Tibial artery (tissue), 4 donors: ENCODE measurements around the gene CRK.

Source experiments
- DNase-seq, 2 donors: peaks; one replicate each; pipeline ENCODE4 v3.0.0-alpha.2; 2019
- H3K27ac ChIP-seq, 2 donors: fragments of 200-600 bp; sonication (generic) in 1 of 2; 1 replicate in 1 of 2; 2 replicates in 1 of 2; pipeline ENCODE4 v1.5.1; 2018 to 2019; ENCODE audit warnings: mild to moderate bottlenecking in 1 of 2
- H3K27me3 ChIP-seq, 2 donors: fragments of 200-600 bp; sonication (generic) in 1 of 2; one replicate each; pipeline versions ENCODE4 v1.5.1 to v1.6.0; 2016 to 2019
- H3K36me3 ChIP-seq, 3 donors: fragments of 200-600 bp; sonication (generic) in 2 of 3; one replicate each; pipeline ENCODE4 v1.5.1; 2016 to 2019; ENCODE audit warnings: mild to moderate bottlenecking in 2 of 3
- H3K4me1 ChIP-seq, 4 donors: fragments of 200-600 bp; sonication (generic) in 2 of 4; 1 replicate in 3 of 4; 2 replicates in 1 of 4; pipeline ENCODE4 v1.5.1; 2016 to 2019
- H3K4me3 ChIP-seq, 2 donors: fragments of 200-600 bp; sonication (generic) in 1 of 2; 1 replicate in 1 of 2; 2 replicates in 1 of 2; pipeline ENCODE4 v1.5.1; 2018 to 2019; ENCODE audit warnings: mild to moderate bottlenecking in 2 of 2
- H3K9me3 ChIP-seq, 3 donors: fragments of 200-600 bp; sonication (generic) in 1 of 3; one replicate each; pipeline ENCODE4 v1.5.1; 2016 to 2019
- CTCF ChIP-seq, 2 experiments: fragments of 200-600 bp in 1 of 2; fragments of 450-650 bp in 1 of 2; IDR thresholded peaks; one replicate each; pipeline ENCODE4 v1.5.1; 2017 to 2019; ENCODE audit warnings: antibody characterized with exemption in 2 of 2, mild to moderate bottlenecking in 1 of 2, moderate library complexity in 1 of 2
- intact Hi-C: fragments of 100-400 bp; cut with DNase I; formaldehyde crosslinking; loops from one replicate; pipeline ENCODE4 v1.15.0; 2023; ENCODE audit warnings: low total_unique reads

Gene CRK

GRCh38 chr17:1440921-1441320, 15.1 kb downstream of the CRK start:
- peaks cover 8 to 16% (median 14%) of the 10 kb centered on the region in 3 donors for H3K36me3 ChIP-seq
- no peak overlapping the region for H3K27ac ChIP-seq
- intact Hi-C loops: loop anchor here (10.0 kb wide), 1 partner anchor 76 kb away; no protein-coding TSS in a partner anchor
- no peak overlapping the region for H3K4me3 ChIP-seq
- DNase-seq: no peak
- no peak for TF ChIP-seq CTCF (IDR thresholded peaks at IDR 0.05)
- peaks cover 0 to 34% (median 11%) of the 10 kb centered on the region in 4 donors for H3K4me1 ChIP-seq
- no peaks in the 10 kb centered on the region for H3K27me3 ChIP-seq
- no peaks in the 10 kb centered on the region for H3K9me3 ChIP-seq

GRCh38 chr17:1438593-1439083, 17.4 kb downstream of the CRK start:
- peaks cover 0 to 15% (median 7%) of the 10 kb centered on the region in 4 donors for H3K4me1 ChIP-seq
- TF ChIP-seq CTCF (IDR thresholded peaks at IDR 0.05): no peak
- intact Hi-C loops: no loop called here

GRCh38 chr17:1435326-1435725, 20.7 kb downstream of the CRK start:
- intact Hi-C loops: no loop called here
- no peak overlapping the region for H3K27ac ChIP-seq
- TF ChIP-seq CTCF (IDR thresholded peaks at IDR 0.05): no peak
- peaks cover 21 to 40% (median 32%) of the 10 kb centered on the region in 3 donors for H3K36me3 ChIP-seq
- no peaks in the 10 kb centered on the region for H3K9me3 ChIP-seq
- DNase-seq: no peak
- H3K4me1 ChIP-seq: peaks cover 0 to 30% (median 11%) of the 10 kb centered on the region in 4 donors
- H3K4me3 ChIP-seq: no peak overlapping the region
- H3K27me3 ChIP-seq: no peaks in the 10 kb centered on the region

More at GRCh38 chr17:1438593-1439083, 17.4 kb downstream of the CRK start:
- Histone ChIP-seq H3K27ac (peak overlapping the region; percentile 8 to 18), H3K9me3 (no peaks in the 10 kb centered on the region), H3K27me3 (no peaks in the 10 kb centered on the region), H3K4me3 (no peak overlapping the region), H3K36me3 (peaks cover 21 to 34% (median 26%) of the 10 kb centered on the region in 3 donors)
- no peak for DNase-seq

- no peaks in the 10 kb centered on the region for H3K9me3 ChIP-seq
- peaks cover 0 to 30% (median 10%) of the 10 kb centered on the region in 4 donors for H3K4me1 ChIP-seq
- no peak for DNase-seq
- intact Hi-C loops: no loop called here
- no peak overlapping the region for H3K27ac ChIP-seq
- H3K4me3 ChIP-seq: no peak overlapping the region
- no peaks in the 10 kb centered on the region for H3K27me3 ChIP-seq
- no peak for TF ChIP-seq CTCF (IDR thresholded peaks at IDR 0.05)
- H3K36me3 ChIP-seq: peaks cover 23 to 49% (median 37%) of the 10 kb centered on the region in 3 donors
Measured at GRCh38 chr17:1434150-1434549, 21.9 kb downstream of the CRK start.

GRCh38 chr17:1431631-1432104, 24.4 kb downstream of the CRK start:
- H3K36me3 ChIP-seq: peaks cover 26 to 53% (median 34%) of the 10 kb centered on the region in 3 donors
- no peaks in the 10 kb centered on the region for H3K9me3 ChIP-seq
- DNase-seq: no peak
- no peak overlapping the region for H3K27ac ChIP-seq
- peaks cover 0 to 15% (median 4%) of the 10 kb centered on the region in 4 donors for H3K4me1 ChIP-seq
- H3K4me3 ChIP-seq: no peak overlapping the region
- intact Hi-C loops: no loop called here
- no peak for TF ChIP-seq CTCF (IDR thresholded peaks at IDR 0.05)
- H3K27me3 ChIP-seq: no peaks in the 10 kb centered on the region
